T-helper 22 cell (primary cell): ENCODE data around the gene PARD3.
"Not testable (repeated sequence)": the region's sequence is repeated elsewhere in the genome, so short reads cannot be mapped to it uniquely, and the experiment has no call there.

Experiments
- DNase-seq: peaks from one replicate; pipeline ENCODE4 v3.0.0-alpha.2; 2020; ENCODE audit warnings: low read depth

PARD3 gene

DNA sequence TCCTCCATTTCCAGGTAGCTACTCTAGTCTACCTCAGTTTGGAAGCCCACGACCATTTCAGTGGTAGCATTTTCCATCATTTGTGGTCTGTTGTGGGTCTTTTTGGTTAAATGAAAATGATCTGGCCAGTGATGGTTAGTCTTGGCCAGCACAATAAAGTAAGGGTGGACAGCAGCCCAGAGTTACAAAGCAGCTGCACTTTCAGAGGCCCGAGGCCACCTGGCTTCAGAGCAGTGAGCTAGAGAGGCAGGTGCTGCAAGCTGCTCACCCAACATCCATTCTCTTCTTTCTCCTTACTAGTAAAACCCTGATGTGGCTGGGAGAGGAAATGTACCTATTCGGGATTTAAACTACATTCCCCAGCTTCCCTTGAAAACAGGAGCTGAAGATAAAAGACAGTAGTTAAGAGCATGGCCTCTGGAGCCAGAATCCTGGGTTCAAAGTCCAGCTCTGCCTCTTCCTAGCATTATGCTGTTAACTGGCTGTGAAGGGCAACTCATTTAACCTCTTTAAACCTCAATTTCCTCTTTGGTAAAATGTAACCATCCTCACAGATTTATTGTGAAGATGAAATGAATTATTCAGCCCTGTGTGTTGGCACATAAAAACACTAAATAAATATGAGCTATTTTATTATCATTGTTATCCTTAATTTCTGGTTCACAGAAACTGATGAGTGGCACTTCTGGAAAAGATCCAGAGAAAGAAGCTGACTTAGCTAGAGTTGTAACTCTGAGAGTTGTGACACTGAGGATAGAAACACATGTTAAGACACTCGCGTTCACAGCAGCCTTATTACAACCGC is 517.4 kb downstream of the PARD3 start:
- DNase-seq: no peak

- no peak for DNase-seq
These were observed 520.0 kb downstream of the PARD3 start for GRCh38 chr10:34295142-34295548.

- no peak for DNase-seq
These were observed 521.0 kb downstream of the PARD3 start for GRCh38 chr10:34294137-34294536.

- no peak for DNase-seq
These were observed 522.4 kb downstream of the PARD3 start for GRCh38 chr10:34292675-34293074.

DNA sequence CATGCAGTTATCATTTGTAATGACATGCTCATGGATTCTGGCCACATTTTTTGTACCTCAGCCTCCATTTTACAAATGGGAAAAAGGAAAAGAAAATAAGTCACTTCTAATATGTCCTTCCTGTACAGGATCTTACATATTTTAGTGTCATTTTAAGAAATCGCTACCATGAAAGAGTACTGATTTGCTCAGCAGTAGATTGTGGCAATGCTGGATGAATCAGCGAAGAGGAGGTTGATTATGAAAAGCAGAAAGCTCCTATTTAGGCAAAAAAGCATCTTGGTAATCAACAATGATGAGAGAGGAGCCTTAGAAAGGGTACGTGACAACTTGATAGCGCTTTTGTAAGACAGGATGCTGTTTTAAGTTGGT is 522.9 kb downstream of the PARD3 start:
- DNase-seq: no peak

DNA sequence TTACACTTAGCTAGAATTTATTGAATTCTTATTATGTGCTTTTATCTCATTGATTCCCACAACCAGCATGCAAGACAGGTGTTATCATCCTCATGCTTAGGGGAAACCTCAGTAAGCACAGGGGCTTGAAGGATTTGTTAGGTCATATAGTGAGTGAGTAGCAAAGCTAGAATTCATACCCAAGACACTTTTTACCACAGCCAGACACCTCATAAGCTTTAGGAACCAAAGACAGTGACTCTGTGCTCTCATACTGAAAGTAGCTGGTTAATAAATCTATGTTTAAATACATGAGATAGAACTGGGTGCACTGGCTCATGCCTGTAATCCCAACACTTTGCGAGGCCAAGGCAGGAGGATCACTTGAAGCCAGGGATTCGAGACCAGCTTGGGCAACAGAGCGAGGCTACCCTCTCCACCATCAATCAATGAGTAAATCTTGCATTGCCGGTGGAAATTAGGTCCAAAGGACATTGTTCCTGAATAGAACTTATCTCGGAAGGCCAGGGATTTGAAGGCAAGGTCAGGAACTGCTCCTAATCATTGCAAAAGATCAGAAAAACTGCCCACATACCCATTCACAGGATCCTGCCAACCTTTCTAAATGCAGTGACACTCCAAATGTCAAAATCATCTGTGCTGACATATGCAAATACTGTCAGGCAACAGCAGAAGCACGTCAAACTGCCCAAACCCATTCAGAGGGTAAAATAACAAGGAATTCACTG is 523.5 kb downstream of the PARD3 start:
- no peak for DNase-seq

DNA sequence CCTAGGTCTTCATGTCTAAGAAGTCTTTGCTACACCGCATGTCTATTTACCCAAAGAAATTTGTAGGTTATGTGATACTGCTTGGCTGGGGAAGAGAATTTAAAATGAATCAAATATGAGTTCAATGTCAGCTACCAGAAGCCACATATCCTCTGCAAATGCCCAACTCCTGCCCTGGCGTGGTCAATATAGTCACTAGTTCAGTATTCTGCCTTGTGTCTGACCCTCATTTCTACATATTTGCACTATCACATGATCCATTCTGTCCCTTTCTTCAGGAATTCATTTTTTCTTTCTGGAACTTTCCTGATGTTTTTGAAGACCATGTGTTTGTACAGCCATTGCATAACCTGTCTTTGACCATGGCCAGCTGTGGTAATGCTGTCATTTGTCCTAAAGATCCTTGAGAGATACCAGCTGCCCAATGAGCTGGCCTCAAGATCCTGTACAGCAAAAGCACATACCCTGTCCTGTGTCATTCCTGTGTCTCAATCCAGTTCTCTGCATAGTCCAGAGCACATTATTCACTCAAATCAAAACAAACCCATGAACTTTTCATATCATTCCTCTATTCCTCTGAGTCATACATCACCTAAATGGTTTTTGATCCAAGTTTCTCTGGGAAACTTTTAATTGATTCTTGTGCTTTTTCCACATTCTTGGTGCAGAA is 524.5 kb downstream of the PARD3 start:
- DNase-seq: no peak

DNA sequence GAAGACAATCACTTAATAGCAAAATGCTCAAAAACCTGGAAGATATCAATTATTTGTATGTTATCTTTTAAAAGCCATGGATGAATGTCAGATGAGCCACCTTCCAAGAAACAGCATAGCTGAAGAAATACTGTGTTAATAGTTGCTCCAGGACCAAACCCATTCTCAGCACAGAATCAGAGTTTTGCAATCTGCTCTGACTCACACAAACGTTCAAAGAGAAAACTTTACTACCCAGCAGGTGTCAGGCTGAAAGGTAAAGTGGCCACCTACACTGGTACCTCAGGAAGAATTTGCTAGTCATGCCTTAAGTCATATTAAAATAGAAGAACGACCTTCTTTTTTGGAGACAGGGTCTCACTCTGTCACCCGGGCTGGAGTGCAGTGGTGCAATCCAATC is 526.5 kb downstream of the PARD3 start:
- no peak for DNase-seq

DNA sequence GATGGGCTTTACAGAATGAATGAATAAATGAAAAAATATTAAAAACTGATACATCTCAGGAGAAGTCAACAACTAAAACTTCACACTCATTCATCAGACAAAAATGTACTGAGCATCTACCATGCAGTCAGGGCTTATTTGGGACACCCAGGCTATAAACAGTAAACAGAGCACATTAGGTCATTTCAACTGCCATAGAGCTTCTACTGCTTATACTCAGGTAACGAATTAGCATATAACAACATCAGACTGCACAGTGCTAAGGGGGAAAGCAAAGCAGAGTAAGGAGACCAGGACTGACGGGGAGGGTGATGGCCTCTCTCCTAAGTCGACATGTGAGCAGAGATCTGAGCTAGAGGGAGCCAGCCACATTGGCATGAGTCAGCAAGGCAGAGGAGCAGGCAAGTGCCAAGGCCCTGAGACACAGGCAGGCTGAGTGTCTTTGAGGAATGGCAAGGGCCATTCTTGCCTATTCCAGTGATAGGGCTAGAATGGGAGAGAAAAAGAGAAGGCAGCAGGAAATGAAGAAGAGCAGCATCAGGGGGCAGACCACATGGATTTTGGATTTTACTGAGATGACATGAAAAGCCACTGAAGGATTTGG is 528.9 kb downstream of the PARD3 start:
- DNase-seq: no peak

- no peak for DNase-seq
These were observed 533.2 kb downstream of the PARD3 start for GRCh38 chr10:34281661-34282582.

DNA sequence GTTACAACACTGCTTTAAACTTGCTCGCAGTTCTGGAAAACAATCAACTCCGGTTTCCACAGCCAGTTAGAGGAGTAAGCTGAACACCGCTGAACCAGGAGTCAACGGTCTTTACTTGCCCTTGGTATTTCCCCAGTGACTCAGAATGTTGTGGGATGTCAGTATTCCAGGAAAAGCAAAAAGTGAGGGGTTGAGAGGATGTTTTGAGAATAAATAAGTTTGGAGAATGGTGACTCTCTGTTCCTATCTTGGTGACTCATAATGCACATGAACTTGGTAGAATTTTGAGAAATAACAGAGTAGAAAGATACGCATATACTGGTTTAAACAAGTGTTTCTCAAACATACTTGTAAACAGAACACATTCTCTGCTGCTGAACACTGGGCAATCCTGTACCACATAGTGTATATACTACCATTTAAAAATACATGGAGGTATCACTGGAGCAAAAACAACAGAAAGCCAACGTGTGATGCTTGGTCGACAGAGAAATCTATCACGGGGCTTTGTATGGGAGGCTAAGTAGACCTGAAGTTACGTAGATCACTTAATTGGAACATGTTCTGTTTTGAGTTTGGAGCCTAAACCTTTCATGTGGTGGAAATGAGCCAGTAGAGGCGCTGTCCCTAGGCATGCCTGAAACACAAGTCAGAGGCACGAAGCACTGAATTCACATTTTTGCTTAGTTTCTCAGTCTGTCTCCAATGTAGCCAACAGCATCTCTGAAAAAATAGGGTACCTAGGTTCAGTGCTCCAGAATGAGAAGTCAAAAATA is 534.3 kb downstream of the PARD3 start:
- no peak for DNase-seq

- DNase-seq: no peak
These were observed 539.4 kb downstream of the PARD3 start for GRCh38 chr10:34275626-34276130.

DNA sequence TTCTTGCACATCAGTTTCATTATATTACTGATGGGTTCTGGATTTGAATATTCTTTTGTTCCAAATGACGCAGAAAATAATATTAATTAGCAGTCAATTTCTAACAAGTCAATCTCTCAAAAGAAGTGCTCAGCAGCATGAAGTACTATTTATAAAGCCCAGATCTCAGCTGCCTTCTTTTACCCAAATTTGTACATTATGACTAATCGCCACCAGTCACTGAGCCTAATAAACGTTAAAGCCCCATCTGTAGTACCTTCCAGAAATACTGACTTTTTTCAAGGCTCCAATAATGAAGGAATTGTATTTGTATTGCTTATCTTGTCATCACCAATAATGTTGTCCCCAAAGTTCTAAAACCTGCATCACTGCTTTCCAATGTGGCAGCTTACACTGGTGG is 540.2 kb downstream of the PARD3 start:
- no peak for DNase-seq

- DNase-seq: no peak
These were observed 541.8 kb downstream of the PARD3 start for GRCh38 chr10:34273340-34273739.

DNA sequence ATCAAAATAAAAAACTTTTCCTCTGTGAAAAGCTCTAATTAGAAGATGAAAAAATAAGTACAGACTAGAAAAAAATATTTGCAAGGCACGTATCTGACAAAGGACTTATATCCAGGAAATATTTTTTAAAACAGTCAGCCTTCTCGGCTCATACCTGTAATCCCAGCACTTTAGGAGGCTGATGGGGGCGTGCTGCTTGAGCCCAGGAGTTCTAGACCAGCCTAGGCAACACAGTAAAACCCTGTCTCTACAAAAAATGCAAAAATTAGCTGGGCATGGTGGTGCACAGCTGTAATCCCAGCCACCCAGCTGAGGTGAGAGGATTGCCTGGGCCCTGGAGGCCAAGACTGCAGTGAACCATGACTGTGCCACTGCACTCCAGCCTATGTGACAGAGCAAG is 542.8 kb downstream of the PARD3 start:
- no peak for DNase-seq

- DNase-seq: not testable (repeated sequence)
These were observed 546.7 kb downstream of the PARD3 start for GRCh38 chr10:34268410-34268809.

- no peak for DNase-seq
These were observed 552.1 kb downstream of the PARD3 start for GRCh38 chr10:34262985-34263384.

DNA sequence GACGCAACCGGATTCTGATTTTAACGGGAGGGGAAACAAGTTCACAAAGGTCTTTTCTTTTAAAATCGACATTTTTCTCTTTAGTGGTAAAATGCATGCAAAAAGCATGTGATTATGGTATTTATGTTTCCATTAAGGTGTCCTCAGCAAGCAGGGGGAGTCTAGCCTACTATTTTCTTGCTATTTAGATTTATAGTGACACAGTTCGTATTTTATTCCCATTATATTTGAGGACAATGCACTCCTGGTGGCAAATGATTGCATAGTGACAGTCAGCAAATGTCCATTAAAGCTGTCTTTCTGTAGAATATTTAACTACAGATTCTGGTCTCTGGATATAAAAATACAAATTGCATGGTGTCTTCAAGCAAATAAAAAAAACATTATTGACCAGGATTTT is 554.2 kb downstream of the PARD3 start:
- no peak for DNase-seq

- DNase-seq: no peak
These were observed 558.9 kb downstream of the PARD3 start for GRCh38 chr10:34256216-34256615.

DNA sequence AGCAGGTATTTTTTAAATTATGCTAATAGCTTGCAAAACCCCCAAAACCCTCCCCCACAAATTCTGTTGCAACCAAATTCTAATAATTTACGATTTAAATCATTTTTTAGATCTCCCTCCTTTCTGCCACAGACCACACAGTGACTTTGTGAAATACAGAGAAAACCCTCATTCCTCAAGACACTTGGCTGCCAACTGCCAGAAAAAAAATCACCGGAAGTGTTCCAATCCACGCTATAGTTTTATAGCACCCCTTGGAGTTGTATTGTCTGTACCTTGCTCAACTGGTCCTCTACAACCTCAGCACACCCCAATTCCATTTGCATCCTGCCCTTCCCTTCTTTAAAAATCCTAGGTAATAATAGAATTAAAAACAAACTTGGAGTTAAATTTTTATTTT is 560.1 kb downstream of the PARD3 start:
- no peak for DNase-seq

DNA sequence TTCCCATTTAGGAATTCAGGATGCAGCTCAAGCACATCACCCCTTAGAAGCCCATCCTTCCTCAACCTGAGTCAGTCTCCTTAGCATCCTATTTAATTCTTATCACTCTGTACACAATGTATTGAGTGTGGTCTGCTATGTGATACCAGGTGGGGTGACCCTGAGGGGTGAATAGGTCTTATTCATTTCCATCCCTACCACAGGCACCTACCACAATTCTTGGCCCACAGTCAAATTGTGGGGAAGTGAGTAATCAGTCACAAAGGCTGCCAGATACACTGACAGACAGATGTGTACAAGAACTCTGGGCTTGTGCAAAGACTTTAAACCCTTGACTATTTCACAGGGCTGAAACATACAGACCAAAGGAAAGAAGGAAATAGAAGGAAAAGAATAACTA is 560.5 kb downstream of the PARD3 start:
- DNase-seq: no peak
